ENCODE data around the gene SHH.

SHH gene

DNA sequence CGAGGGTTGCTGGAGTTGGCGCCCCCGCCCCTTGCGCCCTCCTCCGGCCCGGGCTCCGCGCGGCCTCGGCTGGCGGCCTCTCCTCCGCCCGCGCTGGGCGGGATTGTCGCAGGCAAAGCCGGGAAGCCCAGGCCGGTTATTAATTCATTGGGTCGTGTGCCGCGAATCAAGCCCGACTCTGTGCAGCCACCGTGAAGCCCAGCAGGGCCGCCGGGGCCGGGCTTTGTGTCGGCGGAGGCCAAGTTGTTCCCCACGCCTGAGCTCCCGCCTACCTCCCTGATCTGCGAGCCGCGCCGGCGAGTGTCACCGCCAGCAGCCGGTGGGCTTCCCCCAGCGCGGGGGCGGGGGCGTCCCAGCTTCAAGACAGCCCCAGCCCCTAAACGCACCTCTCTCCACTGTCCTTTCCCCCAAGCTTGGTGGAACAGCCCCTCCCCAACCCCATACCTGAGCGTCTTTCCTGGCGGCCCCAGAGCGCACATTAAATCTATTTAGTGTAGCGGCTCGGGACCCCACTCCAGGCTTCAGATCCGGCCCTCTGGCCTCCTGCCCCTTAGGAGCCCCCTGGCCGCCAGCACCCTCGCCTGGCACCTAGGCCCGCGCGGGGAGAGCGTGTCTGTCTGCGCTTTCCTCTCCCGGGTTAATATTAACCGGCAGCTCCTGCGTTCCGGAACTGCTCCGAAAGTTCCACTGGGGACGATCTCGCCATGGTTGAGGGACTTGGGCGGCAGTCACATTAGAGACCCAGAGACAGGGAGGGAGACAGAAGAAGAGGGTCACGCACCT is 3.5 kb downstream of the SHH start:
- WGBS (ENCODE audit: extremely low coverage, insufficient coverage, insufficient read length): no CpG with 5 or more reads among the region's 64 CpGs
- no peak overlapping the region for H2AK5ac ChIP-seq (ENCODE audit: low read length)
- peaks cover 3% of the 10 kb centered on the region for H3K9me3 ChIP-seq (ENCODE audit: insufficient read depth, low read depth, low read length)
- DNase-seq: no peak
- no peaks in the 10 kb centered on the region for H3K79me2 ChIP-seq (ENCODE audit: control insufficient read depth, insufficient read depth, low read length, poor library complexity)
- H3K9ac ChIP-seq (ENCODE audit: low read length): no peak overlapping the region
- no peak overlapping the region for H2BK5ac ChIP-seq (ENCODE audit: low read depth, low read length, poor library complexity)
- H3K36me3 ChIP-seq (ENCODE audit: control insufficient read depth in 1 of 2, insufficient read depth in 2 of 2, low read length in 2 of 2): no peaks in the 10 kb centered on the region
- no peak overlapping the region for H4K12ac ChIP-seq (ENCODE audit: low read depth, low read length)
- H3K14ac ChIP-seq (ENCODE audit: low read length): no peak overlapping the region
- H2BK12ac ChIP-seq (ENCODE audit: low read length): no peak overlapping the region
- no peaks in the 10 kb centered on the region for H3K79me1 ChIP-seq (ENCODE audit: low read length)
- H4K91ac ChIP-seq (ENCODE audit: low read depth, low read length): no peak overlapping the region
- H2BK120ac ChIP-seq (ENCODE audit: insufficient read depth, low read length, poor library complexity): no peak overlapping the region
- peaks cover 20 to 31% of the 10 kb centered on the region in 2 experiments for H3K4me1 ChIP-seq (ENCODE audit: control insufficient read depth in 1 of 2, insufficient read depth in 2 of 2, low read length in 2 of 2)
- H3K4ac ChIP-seq (ENCODE audit: low read depth, low read length): no peak overlapping the region
- H3K27ac ChIP-seq (ENCODE audit: low read depth, low read length): no peak overlapping the region
- H3K4me2 ChIP-seq (ENCODE audit: low read length): peak overlapping the region; percentile 68
- no peak overlapping the region for H3K4me3 ChIP-seq (ENCODE audit: low read depth, low read length)
- H4K8ac ChIP-seq (ENCODE audit: low read depth, low read length): no peak overlapping the region
- H3K18ac ChIP-seq (ENCODE audit: low read length): no peak overlapping the region
- H3K23ac ChIP-seq (ENCODE audit: low read length): no peak overlapping the region
- peaks cover 81% of the 10 kb centered on the region for H3K27me3 ChIP-seq (ENCODE audit: insufficient read depth, low read length)
- H2AFZ ChIP-seq (ENCODE audit: insufficient read depth, low read length, poor library complexity): no peak overlapping the region

DNA sequence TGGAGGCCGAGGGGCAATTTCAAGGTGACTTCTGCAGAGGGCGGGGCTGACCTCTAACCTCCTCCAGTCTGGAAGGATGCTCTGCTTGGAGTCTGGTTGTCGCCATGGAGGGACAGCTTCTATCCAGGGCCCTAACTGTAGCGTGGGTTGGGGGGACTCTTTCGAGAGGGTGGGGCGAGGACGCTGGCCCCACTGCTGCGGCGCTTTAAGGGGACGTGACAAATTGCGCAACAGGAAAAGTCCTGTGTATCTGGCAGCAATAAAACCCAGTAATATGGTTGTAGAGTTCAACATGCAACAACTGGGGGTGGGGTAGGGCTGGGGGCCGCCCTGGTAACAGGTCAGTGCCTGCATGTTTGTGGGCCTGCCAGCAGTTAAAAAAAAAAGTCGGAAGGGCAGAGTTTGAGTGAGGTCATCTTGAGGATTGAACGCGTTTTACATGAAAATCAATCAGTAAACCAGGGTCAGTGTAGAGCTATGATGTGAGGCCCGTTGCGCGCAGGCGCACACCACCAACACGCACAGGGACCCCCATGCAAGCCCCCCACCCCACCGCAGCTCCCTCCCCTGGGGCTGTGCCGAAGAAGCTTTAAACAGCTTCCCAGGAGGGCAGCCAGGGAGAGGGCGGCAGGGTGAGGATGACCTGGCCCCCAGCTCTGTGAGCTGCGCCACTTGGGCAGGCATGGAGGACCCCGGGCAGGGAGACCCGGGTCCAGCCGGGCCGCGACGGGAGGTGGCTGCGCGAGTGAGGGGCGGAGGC is 4.3 kb downstream of the SHH start:
- H3K27me3 ChIP-seq (ENCODE audit: insufficient read depth, low read length): peaks cover 82% of the 10 kb centered on the region
- peak overlapping the region; percentile 1 for H4K91ac ChIP-seq (ENCODE audit: low read depth, low read length)
- H4K8ac ChIP-seq (ENCODE audit: low read depth, low read length): peak overlapping the region; percentile 14
- no CpG with 5 or more reads among the region's 33 CpGs for WGBS (ENCODE audit: extremely low coverage, insufficient coverage, insufficient read length)
- H3K9ac ChIP-seq (ENCODE audit: low read length): no peak overlapping the region
- H2AFZ ChIP-seq (ENCODE audit: insufficient read depth, low read length, poor library complexity): peak overlapping the region; percentile 30
- H3K9me3 ChIP-seq (ENCODE audit: insufficient read depth, low read depth, low read length): peaks cover 8% of the 10 kb centered on the region
- no peak overlapping the region for H3K4ac ChIP-seq (ENCODE audit: low read depth, low read length)
- no peaks in the 10 kb centered on the region for H3K79me2 ChIP-seq (ENCODE audit: control insufficient read depth, insufficient read depth, low read length, poor library complexity)
- H3K27ac ChIP-seq (ENCODE audit: low read depth, low read length): no peak overlapping the region
- no peak overlapping the region for H2BK5ac ChIP-seq (ENCODE audit: low read depth, low read length, poor library complexity)
- no peak overlapping the region for H3K4me3 ChIP-seq (ENCODE audit: low read depth, low read length)
- peaks cover 20 to 39% of the 10 kb centered on the region in 2 experiments for H3K4me1 ChIP-seq (ENCODE audit: control insufficient read depth in 1 of 2, insufficient read depth in 2 of 2, low read length in 2 of 2)
- H4K12ac ChIP-seq (ENCODE audit: low read depth, low read length): no peak overlapping the region
- no peak for DNase-seq
- no peaks in the 10 kb centered on the region for H3K79me1 ChIP-seq (ENCODE audit: low read length)
- H3K18ac ChIP-seq (ENCODE audit: low read length): no peak overlapping the region
- H2BK120ac ChIP-seq (ENCODE audit: insufficient read depth, low read length, poor library complexity): no peak overlapping the region
- H3K23ac ChIP-seq (ENCODE audit: low read length): no peak overlapping the region
- no peaks in the 10 kb centered on the region for H3K36me3 ChIP-seq (ENCODE audit: control insufficient read depth in 1 of 2, insufficient read depth in 2 of 2, low read length in 2 of 2)
- no peak overlapping the region for H2AK5ac ChIP-seq (ENCODE audit: low read length)
- no peak overlapping the region for H2BK12ac ChIP-seq (ENCODE audit: low read length)
- peak overlapping the region; percentile 68 for H3K4me2 ChIP-seq (ENCODE audit: low read length)
- no peak overlapping the region for H3K14ac ChIP-seq (ENCODE audit: low read length)

DNA sequence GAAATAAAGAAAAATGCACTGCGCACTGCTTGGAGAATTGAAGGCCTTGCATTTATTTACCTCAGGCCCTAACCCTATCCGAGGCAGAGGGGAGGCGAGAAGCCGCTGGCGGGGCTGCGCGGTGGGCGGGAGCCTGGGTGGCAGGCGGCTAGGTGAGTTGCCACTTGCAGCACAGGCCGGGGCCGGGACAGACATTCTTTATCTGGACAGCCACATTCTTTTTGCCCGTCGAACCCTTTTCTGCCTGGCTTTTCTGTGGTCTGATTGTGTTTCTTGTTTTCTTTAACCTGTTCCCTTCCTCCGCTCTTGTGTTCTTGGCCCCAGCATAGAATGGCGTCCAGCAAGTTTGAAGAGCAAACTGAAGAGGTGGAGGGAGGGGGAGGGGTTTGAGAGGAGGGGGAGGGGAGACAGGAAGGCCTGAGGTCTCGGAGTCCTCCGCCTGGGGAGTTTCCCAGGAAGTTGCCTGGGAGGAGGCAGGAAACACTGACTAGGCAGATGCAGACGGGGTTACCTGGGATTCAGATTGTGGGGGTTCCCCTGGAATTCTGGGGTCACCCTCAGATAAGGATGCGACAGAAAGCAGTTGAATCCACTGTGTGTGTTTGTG is 5.1 kb downstream of the SHH start:
- H2AK5ac ChIP-seq (ENCODE audit: low read length): no peak overlapping the region
- DNase-seq: no peak
- no peak overlapping the region for H2BK12ac ChIP-seq (ENCODE audit: low read length)
- no peak overlapping the region for H3K18ac ChIP-seq (ENCODE audit: low read length)
- peak overlapping the region; percentile 1 for H4K91ac ChIP-seq (ENCODE audit: low read depth, low read length)
- no peaks in the 10 kb centered on the region for H3K36me3 ChIP-seq (ENCODE audit: control insufficient read depth in 1 of 2, insufficient read depth in 2 of 2, low read length in 2 of 2)
- H3K79me2 ChIP-seq (ENCODE audit: control insufficient read depth, insufficient read depth, low read length, poor library complexity): no peaks in the 10 kb centered on the region
- WGBS (ENCODE audit: extremely low coverage, insufficient coverage, insufficient read length): no CpG with 5 or more reads among the region's 19 CpGs
- no peak overlapping the region for H4K12ac ChIP-seq (ENCODE audit: low read depth, low read length)
- peaks cover 9% of the 10 kb centered on the region for H3K9me3 ChIP-seq (ENCODE audit: insufficient read depth, low read depth, low read length)
- H2BK5ac ChIP-seq (ENCODE audit: low read depth, low read length, poor library complexity): no peak overlapping the region
- H4K8ac ChIP-seq (ENCODE audit: low read depth, low read length): peak overlapping the region; percentile 14
- no peak overlapping the region for H3K27ac ChIP-seq (ENCODE audit: low read depth, low read length)
- no peak overlapping the region for H3K14ac ChIP-seq (ENCODE audit: low read length)
- H3K9ac ChIP-seq (ENCODE audit: low read length): no peak overlapping the region
- H3K27me3 ChIP-seq (ENCODE audit: insufficient read depth, low read length): peaks cover 79% of the 10 kb centered on the region
- H3K4ac ChIP-seq (ENCODE audit: low read depth, low read length): no peak overlapping the region
- H2AFZ ChIP-seq (ENCODE audit: insufficient read depth, low read length, poor library complexity): peak overlapping the region; percentile 30
- no peak overlapping the region for H3K23ac ChIP-seq (ENCODE audit: low read length)
- H3K4me3 ChIP-seq (ENCODE audit: low read depth, low read length): no peak overlapping the region
- peak overlapping the region; percentile 9 for H3K4me2 ChIP-seq (ENCODE audit: low read length)
- no peak overlapping the region for H2BK120ac ChIP-seq (ENCODE audit: insufficient read depth, low read length, poor library complexity)
- no peaks in the 10 kb centered on the region for H3K79me1 ChIP-seq (ENCODE audit: low read length)
- H3K4me1 ChIP-seq (ENCODE audit: control insufficient read depth in 1 of 2, insufficient read depth in 2 of 2, low read length in 2 of 2): peaks cover 20 to 41% of the 10 kb centered on the region in 2 experiments

DNA sequence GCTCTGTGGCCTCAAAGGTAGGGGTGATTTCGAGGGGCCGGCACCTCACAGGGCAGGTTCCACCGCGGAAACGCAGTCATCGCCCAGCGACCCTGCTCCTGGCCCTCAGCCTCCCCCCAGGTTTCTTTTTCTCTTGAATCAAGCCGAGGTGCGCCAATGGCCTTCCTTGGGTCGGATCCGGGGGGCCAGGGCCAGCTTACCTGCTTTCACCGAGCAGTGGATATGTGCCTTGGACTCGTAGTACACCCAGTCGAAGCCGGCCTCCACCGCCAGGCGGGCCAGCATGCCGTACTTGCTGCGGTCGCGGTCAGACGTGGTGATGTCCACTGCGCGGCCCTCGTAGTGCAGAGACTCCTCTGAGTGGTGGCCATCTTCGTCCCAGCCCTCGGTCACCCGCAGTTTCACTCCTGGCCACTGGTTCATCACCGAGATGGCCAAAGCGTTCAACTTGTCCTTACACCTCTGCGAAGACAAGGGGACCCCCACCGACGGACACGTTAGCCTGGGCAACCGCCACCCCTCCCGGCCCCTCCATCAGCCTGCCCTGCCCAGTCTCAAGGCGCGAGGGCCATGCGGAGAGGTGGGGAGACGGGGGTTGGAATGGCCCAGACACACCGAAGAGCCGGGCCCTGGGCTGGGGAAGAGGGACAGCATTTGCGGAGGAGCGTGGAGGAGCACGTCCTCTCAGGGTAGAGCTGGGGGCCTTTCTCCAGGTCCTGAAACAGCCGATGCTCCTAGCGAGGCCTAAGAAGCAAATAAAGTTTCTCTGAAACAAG is 6.0 kb downstream of the SHH start:
- no peak overlapping the region for H3K4ac ChIP-seq (ENCODE audit: low read depth, low read length)
- H3K9me3 ChIP-seq (ENCODE audit: insufficient read depth, low read depth, low read length): peaks cover 9% of the 10 kb centered on the region
- H3K23ac ChIP-seq (ENCODE audit: low read length): no peak overlapping the region
- no peak overlapping the region for H2BK12ac ChIP-seq (ENCODE audit: low read length)
- no peak for DNase-seq
- WGBS (ENCODE audit: extremely low coverage, insufficient coverage, insufficient read length): no CpG with 5 or more reads among the region's 47 CpGs
- H3K9ac ChIP-seq (ENCODE audit: low read length): no peak overlapping the region
- no peaks in the 10 kb centered on the region for H3K79me1 ChIP-seq (ENCODE audit: low read length)
- H3K14ac ChIP-seq (ENCODE audit: low read length): no peak overlapping the region
- peak overlapping the region; percentile 89 for H3K4me2 ChIP-seq (ENCODE audit: low read length)
- no peak overlapping the region for H3K27ac ChIP-seq (ENCODE audit: low read depth, low read length)
- H4K8ac ChIP-seq (ENCODE audit: low read depth, low read length): no peak overlapping the region
- H2AFZ ChIP-seq (ENCODE audit: insufficient read depth, low read length, poor library complexity): no peak overlapping the region
- H3K27me3 ChIP-seq (ENCODE audit: insufficient read depth, low read length): peaks cover 72% of the 10 kb centered on the region
- H4K91ac ChIP-seq (ENCODE audit: low read depth, low read length): no peak overlapping the region
- H3K4me1 ChIP-seq (ENCODE audit: control insufficient read depth in 1 of 2, insufficient read depth in 2 of 2, low read length in 2 of 2): peaks cover 20 to 38% of the 10 kb centered on the region in 2 experiments
- no peak overlapping the region for H3K18ac ChIP-seq (ENCODE audit: low read length)
- no peak overlapping the region for H3K4me3 ChIP-seq (ENCODE audit: low read depth, low read length)
- no peak overlapping the region for H2BK120ac ChIP-seq (ENCODE audit: insufficient read depth, low read length, poor library complexity)
- no peak overlapping the region for H2AK5ac ChIP-seq (ENCODE audit: low read length)
- no peak overlapping the region for H4K12ac ChIP-seq (ENCODE audit: low read depth, low read length)
- no peaks in the 10 kb centered on the region for H3K36me3 ChIP-seq (ENCODE audit: control insufficient read depth in 1 of 2, insufficient read depth in 2 of 2, low read length in 2 of 2)
- H3K79me2 ChIP-seq (ENCODE audit: control insufficient read depth, insufficient read depth, low read length, poor library complexity): no peaks in the 10 kb centered on the region
- no peak overlapping the region for H2BK5ac ChIP-seq (ENCODE audit: low read depth, low read length, poor library complexity)

Data from trophoblast cell (in vitro differentiated cells and primary cell).